Measurements from ENCODE around the gene TAOK1. TPM values are rescaled to one million over a fixed set of nuclear protein-coding genes. Genes with fewer than 3 reads are reported as not detected.

TAOK1 gene
- total RNA-seq, 1 donor from 2014 or later = 36.0 TPM

DNA sequence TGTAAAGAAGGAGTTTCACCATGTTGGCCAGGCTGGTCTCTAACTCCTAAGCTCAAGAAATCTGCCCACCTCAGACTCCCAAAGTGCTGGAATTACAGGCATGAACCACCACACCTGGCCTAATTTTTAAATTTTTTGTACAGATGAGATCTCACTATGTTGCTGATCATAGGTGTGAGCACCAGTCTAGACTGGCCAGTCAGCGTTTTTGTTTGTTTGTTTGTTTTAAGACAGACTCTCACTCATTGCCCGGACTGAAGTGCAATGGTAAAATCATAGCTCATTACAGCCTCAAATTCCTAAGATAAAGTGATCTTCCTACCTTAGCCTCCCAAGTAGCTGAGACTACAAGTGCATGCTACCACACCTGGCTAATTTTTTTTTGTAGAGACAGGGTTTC lies 38.0 kb upstream of the TAOK1 start:
- H3K4me1 ChIP-seq (ENCODE audit: control insufficient read depth in 3 of 3, insufficient read depth in 3 of 3, low read length in 3 of 3) = no peaks in the 10 kb centered on the region
- H3K27me3 ChIP-seq (ENCODE audit: control insufficient read depth in 3 of 3, insufficient read depth in 3 of 3, low read length in 3 of 3) = no peaks in the 10 kb centered on the region
- no peaks in the 10 kb centered on the region for H3K36me3 ChIP-seq (ENCODE audit: control insufficient read depth in 3 of 3, insufficient read depth in 3 of 3, low read length in 3 of 3)
- H3K9ac ChIP-seq (ENCODE audit: low read depth in 1 of 3, low read length in 3 of 3) = no peak overlapping the region
- no peak overlapping the region for H3K27ac ChIP-seq (ENCODE audit: low read depth, low read length)
- no peaks in the 10 kb centered on the region for H3K9me3 ChIP-seq (ENCODE audit: control insufficient read depth in 3 of 3, low read length in 3 of 3)
- no peak overlapping the region for H3K4me3 ChIP-seq (ENCODE audit: low read length in 3 of 3)

DNA sequence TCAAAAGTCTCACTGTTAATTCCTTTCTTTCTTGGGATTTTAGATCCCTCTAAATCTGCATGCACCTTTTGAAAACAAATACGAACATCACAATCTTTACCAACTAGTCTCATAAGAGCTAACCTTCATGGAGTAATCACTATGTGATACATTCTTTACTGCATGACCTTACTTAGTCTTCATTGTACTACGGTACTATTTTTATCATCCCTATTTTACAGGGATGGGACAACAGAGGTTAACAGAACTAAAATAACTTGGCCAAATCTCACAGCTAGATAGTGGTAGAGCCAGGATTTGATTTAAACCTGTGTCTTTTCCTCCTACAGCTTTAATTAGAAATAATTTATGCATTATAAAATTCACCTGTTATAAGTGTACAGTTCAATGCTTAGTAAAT lies 32.9 kb upstream of the TAOK1 start:
- H3K27ac ChIP-seq (ENCODE audit: low read depth, low read length) = no peak overlapping the region
- no peak overlapping the region for H3K4me3 ChIP-seq (ENCODE audit: low read length in 3 of 3)
- H3K4me1 ChIP-seq (ENCODE audit: control insufficient read depth in 3 of 3, insufficient read depth in 3 of 3, low read length in 3 of 3) = no peaks in the 10 kb centered on the region
- H3K9me3 ChIP-seq (ENCODE audit: control insufficient read depth in 3 of 3, low read length in 3 of 3) = no peaks in the 10 kb centered on the region
- H3K9ac ChIP-seq (ENCODE audit: low read depth in 1 of 3, low read length in 3 of 3) = no peak overlapping the region
- no peaks in the 10 kb centered on the region for H3K36me3 ChIP-seq (ENCODE audit: control insufficient read depth in 3 of 3, insufficient read depth in 3 of 3, low read length in 3 of 3)
- no peaks in the 10 kb centered on the region for H3K27me3 ChIP-seq (ENCODE audit: control insufficient read depth in 3 of 3, insufficient read depth in 3 of 3, low read length in 3 of 3)

DNA sequence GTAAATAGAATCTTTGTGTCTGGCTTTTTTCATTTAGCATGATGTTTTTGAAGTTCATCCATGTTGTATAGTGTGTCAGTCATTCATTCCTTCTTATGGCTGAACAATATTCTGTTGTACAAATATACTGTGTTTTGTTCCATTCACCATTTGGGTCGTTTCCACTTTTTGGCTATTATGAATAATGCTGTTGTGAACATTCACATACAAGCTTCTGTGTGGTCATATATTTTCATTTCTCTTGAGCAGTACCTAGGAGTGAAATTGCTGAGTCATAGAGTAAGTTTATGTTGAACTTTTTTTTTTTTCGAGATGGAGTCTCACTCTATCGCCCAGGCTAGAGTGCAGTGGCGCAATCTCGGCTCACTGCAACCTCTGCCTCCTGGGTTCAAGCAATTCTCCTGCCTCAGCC lies 32.3 kb upstream of the TAOK1 start:
- H3K27ac ChIP-seq (ENCODE audit: low read depth, low read length) = no peak overlapping the region
- no peaks in the 10 kb centered on the region for H3K9me3 ChIP-seq (ENCODE audit: control insufficient read depth in 3 of 3, low read length in 3 of 3)
- H3K27me3 ChIP-seq (ENCODE audit: control insufficient read depth in 3 of 3, insufficient read depth in 3 of 3, low read length in 3 of 3) = no peaks in the 10 kb centered on the region
- H3K9ac ChIP-seq (ENCODE audit: low read depth in 1 of 3, low read length in 3 of 3) = no peak overlapping the region
- H3K36me3 ChIP-seq (ENCODE audit: control insufficient read depth in 3 of 3, insufficient read depth in 3 of 3, low read length in 3 of 3) = no peaks in the 10 kb centered on the region
- H3K4me3 ChIP-seq (ENCODE audit: low read length in 3 of 3) = no peak overlapping the region
- H3K4me1 ChIP-seq (ENCODE audit: control insufficient read depth in 3 of 3, insufficient read depth in 3 of 3, low read length in 3 of 3) = no peaks in the 10 kb centered on the region

DNA sequence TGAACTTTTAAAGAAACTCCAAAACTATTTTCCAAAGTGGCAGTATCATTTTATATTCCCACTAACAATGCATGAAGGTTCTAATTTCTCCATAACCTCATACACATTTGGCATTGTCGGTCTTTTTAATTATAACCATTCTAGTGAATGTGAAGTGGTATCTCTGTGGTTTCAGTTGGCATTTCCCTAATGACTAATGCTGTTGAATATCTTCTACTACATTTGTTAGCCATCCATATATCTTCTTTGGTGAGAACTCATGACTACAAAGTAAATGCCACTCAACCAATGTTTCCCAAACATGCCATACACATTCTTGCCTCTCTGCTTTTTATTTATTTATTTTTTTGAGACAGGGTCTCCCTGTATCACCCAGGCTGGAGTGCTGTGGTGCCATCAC lies 31.7 kb upstream of the TAOK1 start:
- Histone ChIP-seq H3K27ac (ENCODE audit: low read depth, low read length) (no peak overlapping the region), H3K9me3 (ENCODE audit: control insufficient read depth in 3 of 3, low read length in 3 of 3) (no peaks in the 10 kb centered on the region), H3K27me3 (ENCODE audit: control insufficient read depth in 3 of 3, insufficient read depth in 3 of 3, low read length in 3 of 3) (no peaks in the 10 kb centered on the region), H3K9ac (ENCODE audit: low read depth in 1 of 3, low read length in 3 of 3) (no peak overlapping the region), H3K4me1 (ENCODE audit: control insufficient read depth in 3 of 3, insufficient read depth in 3 of 3, low read length in 3 of 3) (no peaks in the 10 kb centered on the region), H3K36me3 (ENCODE audit: control insufficient read depth in 3 of 3, insufficient read depth in 3 of 3, low read length in 3 of 3) (no peaks in the 10 kb centered on the region), H3K4me3 (ENCODE audit: low read length in 3 of 3) (no peak overlapping the region)

DNA sequence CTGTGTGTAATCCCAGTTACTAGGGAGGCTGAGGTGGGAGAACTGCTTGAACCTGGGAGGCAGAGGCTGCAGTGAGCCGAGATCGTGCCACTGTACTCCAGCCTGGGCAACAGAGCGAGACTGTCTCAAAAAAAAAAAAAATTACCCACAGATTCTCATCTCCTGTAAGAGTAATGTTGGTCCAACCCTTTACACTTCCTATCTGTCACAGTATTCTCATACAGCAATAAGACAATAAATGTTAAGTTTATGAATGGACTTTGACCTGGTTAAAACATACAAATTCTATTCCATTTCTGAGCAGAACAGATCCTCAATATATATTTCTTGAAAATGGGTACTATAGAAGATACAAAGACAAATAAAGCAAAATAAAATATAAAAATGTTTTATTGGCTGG lies 30.4 kb upstream of the TAOK1 start:
- Histone ChIP-seq H3K27ac (ENCODE audit: low read depth, low read length) (no peak overlapping the region), H3K4me1 (ENCODE audit: control insufficient read depth in 3 of 3, insufficient read depth in 3 of 3, low read length in 3 of 3) (no peaks in the 10 kb centered on the region), H3K9me3 (ENCODE audit: control insufficient read depth in 3 of 3, low read length in 3 of 3) (no peaks in the 10 kb centered on the region), H3K27me3 (ENCODE audit: control insufficient read depth in 3 of 3, insufficient read depth in 3 of 3, low read length in 3 of 3) (no peaks in the 10 kb centered on the region), H3K4me3 (ENCODE audit: low read length in 3 of 3) (no peak overlapping the region), H3K36me3 (ENCODE audit: control insufficient read depth in 3 of 3, insufficient read depth in 3 of 3, low read length in 3 of 3) (no peaks in the 10 kb centered on the region), H3K9ac (ENCODE audit: low read depth in 1 of 3, low read length in 3 of 3) (no peak overlapping the region)

DNA sequence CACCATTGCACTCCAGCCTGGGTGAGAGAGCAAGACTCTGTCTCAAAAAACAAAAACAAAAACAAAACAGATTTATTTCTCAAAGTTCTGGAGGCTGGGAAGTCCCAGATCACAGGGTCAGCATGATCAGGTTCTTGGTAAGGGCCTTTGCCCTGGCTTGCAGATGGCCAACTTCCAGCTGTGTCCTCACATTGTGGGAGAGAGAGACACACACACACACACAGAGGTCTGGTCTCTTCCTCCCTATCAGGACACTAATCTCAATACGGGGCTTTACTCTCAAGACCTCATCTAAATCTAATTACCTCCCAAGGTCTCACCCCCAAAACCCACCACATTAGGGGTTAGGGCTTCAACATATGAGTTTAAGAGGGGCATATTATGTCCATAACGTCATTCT lies 26.4 kb upstream of the TAOK1 start:
- Histone ChIP-seq H3K4me1 (ENCODE audit: control insufficient read depth in 3 of 3, insufficient read depth in 3 of 3, low read length in 3 of 3) (no peaks in the 10 kb centered on the region), H3K9me3 (ENCODE audit: control insufficient read depth in 3 of 3, low read length in 3 of 3) (no peaks in the 10 kb centered on the region), H3K4me3 (ENCODE audit: low read length in 3 of 3) (no peak overlapping the region), H3K27me3 (ENCODE audit: control insufficient read depth in 3 of 3, insufficient read depth in 3 of 3, low read length in 3 of 3) (no peaks in the 10 kb centered on the region), H3K9ac (ENCODE audit: low read depth in 1 of 3, low read length in 3 of 3) (no peak overlapping the region), H3K27ac (ENCODE audit: low read depth, low read length) (no peak overlapping the region), H3K36me3 (ENCODE audit: control insufficient read depth in 3 of 3, insufficient read depth in 3 of 3, low read length in 3 of 3) (no peaks in the 10 kb centered on the region)

DNA sequence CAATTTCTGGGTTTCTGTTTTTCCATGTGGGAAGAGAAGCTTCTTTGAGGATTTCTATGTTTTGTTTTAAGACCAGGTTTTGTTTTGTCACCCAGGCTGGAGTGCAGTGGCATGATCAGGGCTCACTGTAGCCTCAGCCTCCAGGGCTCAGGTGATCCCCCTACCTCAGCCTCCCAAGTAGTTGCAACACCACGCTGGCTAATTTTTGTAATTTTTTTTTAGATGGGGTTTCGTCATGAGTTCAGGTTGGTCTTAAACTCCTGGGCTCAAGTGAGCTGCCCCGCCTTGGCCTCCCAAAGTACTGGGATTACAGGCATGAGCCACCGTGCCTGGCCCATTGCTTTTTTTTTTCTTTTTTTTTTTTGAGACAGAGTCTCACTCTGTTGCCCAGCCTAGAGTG lies 25.5 kb upstream of the TAOK1 start:
- no peaks in the 10 kb centered on the region for H3K27me3 ChIP-seq (ENCODE audit: control insufficient read depth in 3 of 3, insufficient read depth in 3 of 3, low read length in 3 of 3)
- H3K4me1 ChIP-seq (ENCODE audit: control insufficient read depth in 3 of 3, insufficient read depth in 3 of 3, low read length in 3 of 3) = no peaks in the 10 kb centered on the region
- no peaks in the 10 kb centered on the region for H3K36me3 ChIP-seq (ENCODE audit: control insufficient read depth in 3 of 3, insufficient read depth in 3 of 3, low read length in 3 of 3)
- no peaks in the 10 kb centered on the region for H3K9me3 ChIP-seq (ENCODE audit: control insufficient read depth in 3 of 3, low read length in 3 of 3)
- H3K4me3 ChIP-seq (ENCODE audit: low read length in 3 of 3) = no peak overlapping the region
- H3K9ac ChIP-seq (ENCODE audit: low read depth in 1 of 3, low read length in 3 of 3) = no peak overlapping the region
- no peak overlapping the region for H3K27ac ChIP-seq (ENCODE audit: low read depth, low read length)

DNA sequence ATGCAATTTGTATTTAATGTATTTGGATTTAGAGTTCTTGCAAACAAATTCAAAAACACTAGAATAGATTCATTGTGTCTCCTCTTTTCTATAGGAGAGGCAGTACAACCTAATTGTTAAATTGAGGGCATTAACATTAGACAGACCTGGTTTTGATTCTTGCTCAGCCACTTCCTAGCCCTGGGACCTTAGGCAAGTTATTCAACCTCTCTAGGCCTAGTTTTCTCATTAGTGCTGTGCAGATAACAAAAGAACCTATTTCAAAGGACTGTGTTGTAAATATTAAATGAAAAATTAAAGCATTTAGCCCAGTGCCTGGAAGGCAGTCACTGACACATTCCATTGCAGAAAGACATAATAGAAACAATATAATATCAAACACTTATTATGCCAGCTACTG lies 22.0 kb upstream of the TAOK1 start:
- no peak overlapping the region for H3K27ac ChIP-seq (ENCODE audit: low read depth, low read length)

DNA sequence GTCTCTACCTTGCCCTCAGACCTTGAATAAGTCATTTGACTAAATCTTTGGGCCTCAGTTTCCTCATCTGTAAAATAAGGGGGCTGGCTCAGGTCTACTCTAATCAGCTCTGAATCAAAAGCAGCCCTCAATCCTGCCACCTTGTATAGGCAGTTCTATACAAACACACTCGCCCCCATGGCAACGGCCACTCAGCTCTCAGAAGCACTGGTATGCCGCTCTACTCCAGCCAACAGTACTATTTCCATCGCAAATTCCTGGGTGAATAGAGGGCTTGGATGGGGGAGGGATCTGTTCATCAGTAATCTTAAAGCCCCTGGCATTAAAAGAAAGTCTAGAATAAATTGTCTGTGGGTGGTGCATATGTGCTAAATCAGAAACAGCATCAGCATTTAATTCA lies 21.2 kb upstream of the TAOK1 start:
- H3K36me3 ChIP-seq (ENCODE audit: control insufficient read depth in 3 of 3, insufficient read depth in 3 of 3, low read length in 3 of 3) = no peaks in the 10 kb centered on the region
- no peak overlapping the region for H3K9ac ChIP-seq (ENCODE audit: low read depth in 1 of 3, low read length in 3 of 3)
- peaks cover 0 to 3% (median 2%) of the 10 kb centered on the region in 3 donors for H3K4me1 ChIP-seq (ENCODE audit: control insufficient read depth in 3 of 3, insufficient read depth in 3 of 3, low read length in 3 of 3)
- no peak overlapping the region for H3K4me3 ChIP-seq (ENCODE audit: low read length in 3 of 3)
- H3K27me3 ChIP-seq (ENCODE audit: control insufficient read depth in 3 of 3, insufficient read depth in 3 of 3, low read length in 3 of 3) = no peaks in the 10 kb centered on the region
- H3K27ac ChIP-seq (ENCODE audit: low read depth, low read length) = no peak overlapping the region
- H3K9me3 ChIP-seq (ENCODE audit: control insufficient read depth in 3 of 3, low read length in 3 of 3) = no peaks in the 10 kb centered on the region

More for the DNA sequence above, 22.0 kb upstream of the TAOK1 start:
- no peaks in the 10 kb centered on the region for H3K27me3 ChIP-seq (ENCODE audit: control insufficient read depth in 3 of 3, insufficient read depth in 3 of 3, low read length in 3 of 3)
- H3K36me3 ChIP-seq (ENCODE audit: control insufficient read depth in 3 of 3, insufficient read depth in 3 of 3, low read length in 3 of 3) = no peaks in the 10 kb centered on the region
- peaks cover 0 to 3% (median 2%) of the 10 kb centered on the region in 3 donors for H3K4me1 ChIP-seq (ENCODE audit: control insufficient read depth in 3 of 3, insufficient read depth in 3 of 3, low read length in 3 of 3)
- no peak overlapping the region for H3K9ac ChIP-seq (ENCODE audit: low read depth in 1 of 3, low read length in 3 of 3)
- H3K4me3 ChIP-seq (ENCODE audit: low read length in 3 of 3) = no peak overlapping the region
- no peaks in the 10 kb centered on the region for H3K9me3 ChIP-seq (ENCODE audit: control insufficient read depth in 3 of 3, low read length in 3 of 3)

DNA sequence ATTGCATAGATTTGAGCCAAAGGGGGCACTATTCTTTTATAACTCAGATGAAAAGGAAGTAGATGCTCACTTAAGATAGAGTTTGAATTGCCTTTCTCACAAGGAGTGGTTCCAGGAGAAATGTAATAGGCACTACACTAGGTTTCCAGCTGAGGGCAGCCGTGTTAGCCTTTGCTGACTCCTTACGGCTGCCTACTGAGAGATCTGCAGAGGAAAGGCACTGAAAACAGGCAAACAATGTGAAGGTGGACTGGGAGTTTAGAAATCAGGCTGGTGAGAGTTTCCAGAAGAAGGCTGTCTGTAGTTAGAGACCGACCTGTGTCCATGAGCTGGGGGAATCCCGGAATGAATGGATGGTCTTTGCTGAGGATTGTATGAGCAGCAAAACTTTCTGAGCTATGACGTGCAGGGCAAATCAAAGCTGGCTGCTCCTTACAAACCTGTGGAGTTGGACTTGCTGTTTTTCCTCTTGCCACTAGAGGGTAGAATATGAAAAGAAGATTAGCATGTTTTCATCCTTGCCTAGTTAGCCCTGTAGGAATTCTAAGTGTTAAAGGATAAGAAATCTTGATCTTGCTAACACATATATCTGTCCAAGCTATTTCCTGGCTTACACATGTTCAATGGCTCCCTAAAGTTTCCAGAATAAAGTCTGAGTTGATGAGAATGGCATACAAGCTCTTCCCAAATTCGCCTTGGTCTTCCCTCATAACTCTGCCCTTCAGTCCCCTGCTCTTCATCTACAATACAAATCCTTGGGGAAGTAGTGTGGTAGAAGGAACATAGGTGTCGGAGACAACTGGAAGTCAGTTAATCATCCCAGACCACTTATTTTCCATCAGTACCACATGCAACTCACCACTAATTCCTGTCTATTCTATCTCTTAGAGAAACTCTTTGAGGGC lies 20.1 kb upstream of the TAOK1 start:
- Histone ChIP-seq H3K4me1 (ENCODE audit: control insufficient read depth in 3 of 3, insufficient read depth in 3 of 3, low read length in 3 of 3) (peaks cover 0 to 3% (median 2%) of the 10 kb centered on the region in 3 donors), H3K4me3 (ENCODE audit: low read length in 3 of 3) (peak overlapping the region in 2 of 3 donors; percentile 38 to 50), H3K9ac (ENCODE audit: low read depth in 1 of 3, low read length in 3 of 3) (peak overlapping the region in 2 of 3 donors; percentile 35 to 40), H3K9me3 (ENCODE audit: control insufficient read depth in 3 of 3, low read length in 3 of 3) (no peaks in the 10 kb centered on the region), H3K27me3 (ENCODE audit: control insufficient read depth in 3 of 3, insufficient read depth in 3 of 3, low read length in 3 of 3) (no peaks in the 10 kb centered on the region), H3K27ac (ENCODE audit: low read depth, low read length) (no peak overlapping the region), H3K36me3 (ENCODE audit: control insufficient read depth in 3 of 3, insufficient read depth in 3 of 3, low read length in 3 of 3) (no peaks in the 10 kb centered on the region)

Measured in skeletal muscle tissue (tissue), 4 donors.